Nephron progenitor cell (in vitro differentiated cells): ENCODE measurements around the gene RPL27A.

ENCODE experiments used
- DNase-seq: peaks from one replicate; pipeline ENCODE4 v3.0.0; 2021
- H3K27ac Mint-ChIP-seq: 2 replicates; pipeline ENCODE4 v1.8.0; 2021; ENCODE audit warnings: mild to moderate bottlenecking, moderate library complexity, mixed read lengths
- H3K27me3 Mint-ChIP-seq: 2 replicates; pipeline ENCODE4 v1.8.0; 2021; ENCODE audit warnings: mild to moderate bottlenecking, low read depth, mixed read lengths; ENCODE audit not compliant: poor library complexity
- H3K36me3 Mint-ChIP-seq: 2 replicates; pipeline ENCODE4 v1.8.0; 2021; ENCODE audit warnings: low read depth, mixed read lengths
- H3K4me1 Mint-ChIP-seq: 2 replicates; pipeline ENCODE4 v1.8.0; 2021; ENCODE audit warnings: mixed read lengths
- H3K4me3 Mint-ChIP-seq: 2 replicates; pipeline ENCODE4 v1.8.0; 2021; ENCODE audit warnings: mild to moderate bottlenecking, moderate library complexity, mixed read lengths
- H3K9me3 Mint-ChIP-seq: 2 replicates; pipeline ENCODE4 v1.8.0; 2021; ENCODE audit warnings: mild to moderate bottlenecking, moderate library complexity, mixed read lengths
- CTCF ChIP-seq: fragments of 200-600 bp; sonication (generic); IDR thresholded peaks from 2 replicates; pipeline ENCODE4 v1.5.0; 2021; ENCODE audit warnings: antibody characterized with exemption

RPL27A gene

GRCh38 chr11:8707541-8708191, 25.1 kb downstream of the RPL27A start:
- Mint-ChIP-seq H3K4me1 (peaks cover 9% of the 10 kb centered on the region), H3K36me3 (peaks cover 44% of the 10 kb centered on the region), H3K27me3 (no peaks in the 10 kb centered on the region), H3K27ac (peak overlapping the region; percentile 83), H3K4me3 (no peak overlapping the region), H3K9me3 (no peaks in the 10 kb centered on the region)
- DNase-seq, result no peak
- TF ChIP-seq CTCF, result no peak

- peaks cover 45% of the 10 kb centered on the region for H3K36me3 Mint-ChIP-seq
- peak overlapping the region; percentile 84 for H3K27ac Mint-ChIP-seq
- DNase-seq, result no peak
- H3K4me1 Mint-ChIP-seq, result peaks cover 9% of the 10 kb centered on the region
- TF ChIP-seq CTCF, result no peak
- H3K9me3 Mint-ChIP-seq, result no peaks in the 10 kb centered on the region
- H3K4me3 Mint-ChIP-seq, result no peak overlapping the region
- H3K27me3 Mint-ChIP-seq, result no peaks in the 10 kb centered on the region
These were observed 26.5 kb downstream of the RPL27A start for GRCh38 chr11:8709002-8709672.

- H3K4me3 Mint-ChIP-seq, result no peak overlapping the region
- no peak for TF ChIP-seq CTCF
- no peaks in the 10 kb centered on the region for H3K27me3 Mint-ChIP-seq
- no peaks in the 10 kb centered on the region for H3K9me3 Mint-ChIP-seq
- H3K36me3 Mint-ChIP-seq, result peaks cover 51% of the 10 kb centered on the region
- peak overlapping the region; percentile 6 for H3K27ac Mint-ChIP-seq
- DNase-seq, result no peak
- H3K4me1 Mint-ChIP-seq, result peaks cover 9% of the 10 kb centered on the region
These were observed 27.2 kb downstream of the RPL27A start for GRCh38 chr11:8709777-8710176.

- Mint-ChIP-seq H3K27me3 (no peaks in the 10 kb centered on the region), H3K36me3 (peaks cover 44% of the 10 kb centered on the region), H3K4me1 (peaks cover 22% of the 10 kb centered on the region), H3K9me3 (no peaks in the 10 kb centered on the region), H3K4me3 (no peak overlapping the region), H3K27ac (no peak overlapping the region)
- DNase-seq, result no peak
- no peak for TF ChIP-seq CTCF
These were observed 29.4 kb downstream of the RPL27A start for GRCh38 chr11:8711895-8712442.

GRCh38 chr11:8712506-8712905, 29.9 kb downstream of the RPL27A start:
- Mint-ChIP-seq H3K36me3 (peaks cover 49% of the 10 kb centered on the region), H3K4me3 (no peak overlapping the region), H3K4me1 (peaks cover 27% of the 10 kb centered on the region), H3K27me3 (no peaks in the 10 kb centered on the region), H3K9me3 (no peaks in the 10 kb centered on the region), H3K27ac (no peak overlapping the region)
- TF ChIP-seq CTCF, result no peak
- DNase-seq, result no peak
